Measurements from ENCODE around the gene ARFGAP1. TPM values are rescaled to one million over a fixed set of nuclear protein-coding genes. Genes with fewer than 3 reads are reported as not detected.

The ARFGAP1 gene
- total RNA-seq, 1 donor from 2014 or later: 25.3 TPM

DNA sequence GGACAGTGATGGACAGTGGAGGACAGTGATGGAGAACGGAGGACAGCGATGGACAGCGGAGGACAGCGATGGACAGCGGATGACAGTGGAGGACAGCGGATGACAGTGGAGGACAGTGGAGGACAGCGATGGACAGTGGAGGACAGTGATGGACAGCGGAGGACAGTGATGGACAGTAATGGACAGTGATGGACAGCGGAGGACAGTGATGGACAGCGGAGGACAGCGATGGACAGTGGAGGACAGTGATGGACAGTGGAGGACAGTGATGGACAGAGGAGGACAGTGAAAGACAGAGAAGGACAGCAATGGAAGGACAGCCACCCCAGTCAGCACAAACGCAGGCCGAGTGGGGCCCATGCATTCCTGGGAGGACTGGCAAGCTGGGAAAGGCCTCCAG is 15.0 kb upstream of the ARFGAP1 start:
- no peak for FAIRE-seq
- DNase-seq (ENCODE audit: low spot score in 2 of 2): no peak

GRCh38 chr20:63258781-63259180 is 13.8 kb upstream of the ARFGAP1 start:
- no peak for DNase-seq (ENCODE audit: low spot score in 2 of 2)

DNA sequence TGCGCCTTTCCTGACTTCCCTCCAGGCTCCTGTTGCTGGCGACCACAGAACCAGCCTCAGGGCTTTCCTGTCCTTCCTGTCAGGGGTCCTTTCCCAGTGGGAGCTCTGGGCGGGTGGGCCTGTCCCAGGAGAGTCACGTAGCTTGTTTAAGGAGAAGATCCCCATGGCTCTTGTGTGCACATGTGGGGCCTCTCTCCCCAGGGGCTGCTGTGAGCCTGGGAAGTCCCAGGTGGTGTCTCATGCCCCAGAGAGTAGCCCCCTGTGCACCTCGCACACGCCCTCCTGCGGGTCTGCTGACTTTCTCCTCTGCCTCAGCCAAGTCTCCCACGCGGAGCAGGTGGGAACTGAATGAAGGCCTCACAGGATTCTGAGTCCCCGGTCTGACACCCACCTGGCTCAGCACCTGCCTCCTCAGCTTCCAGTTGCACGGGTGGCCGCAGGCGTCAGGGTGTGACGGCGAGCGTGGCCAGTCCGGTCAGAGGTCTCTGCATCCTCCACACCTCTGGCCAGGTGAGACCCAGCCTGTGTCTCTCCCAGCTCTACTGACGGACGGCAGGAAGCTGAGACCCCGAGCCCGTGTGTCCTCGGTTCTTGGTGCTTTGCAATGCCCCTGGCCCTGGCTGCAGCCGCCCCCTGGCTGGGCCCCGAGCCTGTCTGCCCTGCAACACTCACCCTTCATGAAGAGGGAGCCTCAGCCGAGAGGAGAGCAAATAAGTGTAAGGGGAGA is 12.7 kb upstream of the ARFGAP1 start:
- DNase-seq (ENCODE audit: low spot score in 2 of 2) (no peak), FAIRE-seq (no peak)

More at GRCh38 chr20:63258781-63259180, 13.8 kb upstream of the ARFGAP1 start:
- FAIRE-seq: no peak

DNA sequence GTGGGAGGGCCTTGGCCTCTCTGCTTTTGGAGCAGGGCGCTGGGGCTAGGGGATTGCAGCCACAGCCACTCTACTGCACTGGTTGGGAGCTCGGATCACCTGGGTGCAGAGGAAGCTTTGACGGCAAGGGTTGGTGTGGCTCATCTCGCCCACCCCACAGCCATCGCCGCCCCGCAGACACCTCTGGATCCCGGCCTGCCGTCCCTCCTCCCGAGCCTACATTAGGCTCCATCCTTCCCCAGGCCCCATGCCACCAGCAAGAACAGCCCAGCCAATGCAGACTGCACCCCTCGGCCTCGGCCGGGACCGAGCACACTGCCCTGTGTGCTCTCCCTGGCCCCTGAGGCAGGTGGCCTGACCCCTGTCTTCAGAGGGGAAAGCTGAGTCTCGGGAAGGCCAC is 12.1 kb upstream of the ARFGAP1 start:
- DNase-seq (ENCODE audit: low spot score in 2 of 2): no peak
- no peak for FAIRE-seq

DNA sequence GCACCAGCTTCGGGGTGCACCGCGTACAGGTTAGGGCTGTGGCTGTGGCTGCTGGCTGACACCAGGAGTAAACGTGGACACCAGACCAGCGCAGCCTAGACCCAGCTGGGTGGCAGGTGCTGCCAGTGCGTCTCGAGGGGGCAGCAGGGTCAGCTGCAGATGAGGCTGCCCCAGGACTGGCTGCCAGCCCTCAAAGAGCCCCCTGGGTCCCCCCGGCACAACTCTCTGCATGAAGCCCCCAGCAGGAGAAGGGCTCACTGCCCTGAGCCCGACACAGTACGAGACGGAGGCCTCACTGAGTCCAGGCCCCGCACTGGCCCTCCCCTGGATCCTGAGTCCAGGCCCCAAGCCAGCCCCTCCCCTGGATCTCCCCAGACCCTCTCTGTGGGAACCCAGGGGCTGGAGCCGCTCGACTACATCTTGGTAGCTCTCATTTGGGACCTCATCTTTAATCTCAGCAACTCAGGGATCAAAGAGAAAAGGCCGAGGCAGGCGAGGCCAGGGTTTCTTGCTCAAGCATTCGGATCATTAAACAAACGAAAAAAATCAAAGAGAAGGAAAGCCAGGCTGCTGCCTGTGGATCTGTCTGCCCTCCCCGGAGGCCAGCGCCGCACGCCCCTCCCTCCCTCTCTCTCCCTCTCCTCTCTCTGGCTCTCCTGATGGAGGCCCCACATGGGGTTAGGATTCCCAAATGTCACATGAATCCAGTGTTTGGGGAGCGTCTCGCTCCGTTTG is 11.4 kb upstream of the ARFGAP1 start:
- DNase-seq (ENCODE audit: low spot score in 2 of 2): no peak
- FAIRE-seq: no peak

- FAIRE-seq: no peak
Measured at GRCh38 chr20:63261795-63262528, 10.7 kb upstream of the ARFGAP1 start.

GRCh38 chr20:63262836-63263235 is 9.8 kb upstream of the ARFGAP1 start:
- FAIRE-seq: no peak
- DNase-seq (ENCODE audit: low spot score in 2 of 2): no peak

More at GRCh38 chr20:63261795-63262528, 10.7 kb upstream of the ARFGAP1 start:
- no peak for DNase-seq (ENCODE audit: low spot score in 2 of 2)

DNA sequence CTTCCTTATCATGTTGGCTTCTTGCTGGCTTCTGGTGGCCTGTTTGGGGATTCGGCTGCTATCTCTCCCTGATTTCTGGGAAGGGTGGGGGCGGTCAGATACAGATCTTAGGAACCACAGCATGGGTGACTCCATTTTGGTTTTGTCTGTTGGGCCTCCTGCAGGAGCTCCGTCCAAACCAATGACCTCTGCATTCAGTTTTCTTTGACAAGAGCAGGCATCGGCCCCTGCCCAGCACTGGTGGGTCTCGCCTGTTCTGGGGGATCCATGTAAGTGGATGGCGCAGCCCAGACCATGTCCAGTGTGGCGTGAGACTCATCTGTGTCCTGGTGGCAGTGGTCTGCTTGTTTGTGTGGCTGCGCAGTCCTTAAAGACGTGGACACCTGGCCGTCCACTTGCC is 8.6 kb upstream of the ARFGAP1 start:
- no peak for FAIRE-seq
- DNase-seq (ENCODE audit: low spot score in 2 of 2): no peak

DNA sequence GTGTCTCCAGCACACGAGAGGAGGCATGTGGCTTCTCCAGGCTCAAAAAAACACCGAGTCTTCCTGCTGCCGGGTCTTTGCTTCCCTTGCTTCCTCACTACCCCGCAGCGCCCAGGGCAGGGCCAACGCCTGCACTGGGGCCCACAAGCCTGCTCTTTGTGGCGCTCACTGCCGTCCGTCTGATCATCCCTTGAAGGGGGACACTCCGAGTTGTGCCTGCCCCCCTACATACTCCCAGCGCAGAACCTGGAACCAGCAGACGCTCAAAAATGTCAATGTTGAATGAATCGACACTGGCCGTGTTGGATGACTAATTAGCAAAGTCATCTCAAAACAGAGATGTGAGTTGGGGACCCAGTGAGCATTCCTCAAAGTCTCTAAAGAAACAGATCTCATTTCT is 8.1 kb upstream of the ARFGAP1 start:
- FAIRE-seq (no peak), DNase-seq (ENCODE audit: low spot score in 2 of 2) (no peak)

- FAIRE-seq: no peak
- no peak for DNase-seq (ENCODE audit: low spot score in 2 of 2)
Measured at GRCh38 chr20:63265891-63266515, 6.6 kb upstream of the ARFGAP1 start.

DNA sequence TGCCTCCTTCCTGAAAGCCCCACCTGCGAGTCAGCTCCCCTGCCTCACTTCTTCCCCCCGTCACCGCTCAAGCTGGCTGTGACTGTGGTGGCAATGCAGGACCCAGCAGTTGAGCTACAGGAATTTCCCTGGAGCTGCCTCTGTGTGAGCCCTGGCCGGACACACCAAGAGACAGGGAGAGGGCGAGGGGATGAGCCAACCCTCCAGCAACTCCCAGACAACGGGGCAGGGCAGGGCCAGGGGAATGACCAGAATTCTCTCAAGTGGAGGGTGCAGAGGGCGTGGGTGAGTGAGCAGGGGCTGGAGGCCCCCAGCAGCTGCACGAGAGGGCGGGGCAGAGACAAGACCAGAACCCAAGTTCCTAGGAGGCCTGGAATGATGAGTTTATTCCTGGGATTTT is 4.9 kb upstream of the ARFGAP1 start:
- no peak for FAIRE-seq
- DNase-seq (ENCODE audit: low spot score in 2 of 2): no peak

GRCh38 chr20:63268256-63268655 is 4.4 kb upstream of the ARFGAP1 start:
- DNase-seq (ENCODE audit: low spot score in 2 of 2) (no peak), FAIRE-seq (no peak)

DNA sequence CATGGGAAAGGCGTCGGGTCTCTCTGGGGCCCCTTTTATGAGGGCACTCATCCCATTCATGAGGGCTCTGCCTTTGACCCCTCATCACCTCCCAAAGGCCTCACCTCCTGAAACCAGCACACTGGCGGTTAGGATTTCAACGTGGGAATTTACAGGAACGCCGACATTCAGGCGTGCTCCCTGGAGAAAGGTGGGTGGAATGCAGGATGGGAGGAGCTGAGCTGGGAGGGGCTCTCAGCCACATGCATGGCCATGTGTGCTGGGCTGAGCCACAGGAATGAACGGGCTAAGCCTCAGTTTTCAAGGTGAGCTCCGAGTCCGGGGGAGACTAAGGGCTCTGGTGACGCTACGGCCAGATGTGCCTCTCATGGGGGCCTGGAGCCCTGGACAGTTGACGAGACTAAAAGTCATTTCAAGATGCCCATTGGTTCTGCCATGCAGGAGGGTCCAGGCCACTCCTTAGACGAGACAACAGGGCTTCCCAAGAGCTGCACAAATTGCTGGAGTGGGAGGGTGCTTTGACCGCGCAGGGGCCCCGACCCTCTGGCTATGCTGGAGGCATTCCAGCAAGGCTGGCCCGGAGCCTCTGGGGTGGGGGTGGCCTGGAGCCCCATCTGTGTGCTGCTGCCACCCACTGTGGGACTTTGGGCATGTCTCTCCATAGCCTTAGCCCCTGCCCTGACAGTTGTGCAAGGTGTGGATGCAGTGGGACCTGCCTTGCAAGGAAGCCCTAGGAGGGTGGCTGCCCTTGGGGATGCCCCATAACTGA is 3.8 kb upstream of the ARFGAP1 start:
- FAIRE-seq: no peak
- DNase-seq (ENCODE audit: low spot score in 2 of 2): no peak

DNA sequence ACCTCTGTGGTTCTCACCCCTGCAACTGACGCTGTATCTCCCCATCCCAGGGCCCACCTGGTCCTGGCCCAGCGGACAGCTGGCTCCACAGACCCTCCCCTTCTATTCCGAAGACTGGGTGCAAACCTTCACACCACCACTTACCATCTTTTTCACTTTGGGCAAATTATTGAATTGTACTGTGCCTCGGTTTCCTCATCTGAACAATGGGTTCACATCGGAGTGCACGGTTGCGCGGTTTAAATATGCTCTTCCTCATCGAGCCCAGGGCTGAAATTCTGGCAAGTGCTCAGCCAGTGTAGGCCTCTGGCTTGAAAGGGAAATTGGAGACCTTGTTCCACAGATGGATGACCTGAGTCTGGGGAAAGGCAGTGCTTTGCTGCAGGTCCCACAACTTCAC is 2.9 kb upstream of the ARFGAP1 start:
- no peak for FAIRE-seq

GRCh38 chr20:63270606-63271325 is 1.8 kb upstream of the ARFGAP1 start:
- FAIRE-seq: no peak

More for the DNA sequence above, 2.9 kb upstream of the ARFGAP1 start:
- no peak for DNase-seq (ENCODE audit: low spot score in 2 of 2)

DNA sequence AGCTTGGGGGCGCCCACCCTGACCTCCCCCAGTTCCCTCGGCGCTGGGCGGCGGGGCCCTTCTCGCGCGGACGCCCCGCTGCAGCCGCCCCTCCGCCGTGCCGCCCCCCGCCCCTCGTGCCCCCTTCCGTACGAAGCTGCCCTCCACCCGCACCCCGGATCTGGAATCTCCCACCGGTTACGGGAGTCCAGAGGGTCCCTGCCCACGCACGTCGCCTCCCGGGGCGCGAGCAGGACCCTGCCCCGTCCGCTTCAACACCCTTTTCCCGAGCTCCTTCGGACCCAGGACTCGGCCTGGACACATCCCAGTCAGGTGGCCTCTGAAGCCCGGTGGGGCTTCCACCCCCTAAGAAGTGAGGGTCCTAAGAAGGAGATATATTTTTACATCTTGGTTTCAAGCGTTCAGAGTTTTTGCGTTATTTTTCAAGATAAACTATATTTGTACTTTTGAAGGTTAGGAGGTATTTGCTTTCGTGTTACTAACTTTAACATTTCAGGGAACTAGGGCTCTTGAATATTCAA is 506 bp downstream of the ARFGAP1 start:
- DNase-seq (ENCODE audit: low spot score in 2 of 2): no peak
- FAIRE-seq: no peak

More at GRCh38 chr20:63270606-63271325, 1.8 kb upstream of the ARFGAP1 start:
- no peak for DNase-seq (ENCODE audit: low spot score in 2 of 2)

- no peak for FAIRE-seq
- DNase-seq (ENCODE audit: low spot score in 2 of 2): no peak
Measured at GRCh38 chr20:63273635-63274380, 1.2 kb downstream of the ARFGAP1 start.

Measured in frontal cortex (tissue), 4 donors.